Hematopoietic multipotent progenitor cell treated with erythropoietin and hydrocortisone succinate and interleukin-3 and kit ligand, for 8 days (in vitro differentiated cells): ENCODE results near the gene FSTL4.
"Not testable (repeated sequence)": the region's sequence is repeated elsewhere in the genome, so short reads cannot be mapped to it uniquely, and the experiment has no call there.

Experiments used
- DNase-seq: peaks from one replicate; pipeline ENCODE4 v3.0.0-alpha.2; 2015

The FSTL4 gene

GRCh38 chr5:133233616-133234015 is 378.7 kb downstream of the FSTL4 start:
- DNase-seq, result no peak

GRCh38 chr5:133232911-133233310 is 379.4 kb downstream of the FSTL4 start:
- DNase-seq, result no peak

- no peak for DNase-seq
These were observed 379.9 kb downstream of the FSTL4 start for GRCh38 chr5:133232435-133232834.

- no peak for DNase-seq
These were observed 380.3 kb downstream of the FSTL4 start for GRCh38 chr5:133232011-133232410.

GRCh38 chr5:133230823-133231578 is 381.3 kb downstream of the FSTL4 start:
- no peak for DNase-seq

GRCh38 chr5:133229931-133230664 is 382.2 kb downstream of the FSTL4 start:
- DNase-seq, result no peak

- no peak for DNase-seq
These were observed 384.0 kb downstream of the FSTL4 start for GRCh38 chr5:133228316-133228715.

GRCh38 chr5:133227897-133228296 is 384.4 kb downstream of the FSTL4 start:
- DNase-seq, result no peak

- no peak for DNase-seq
These were observed 385.3 kb downstream of the FSTL4 start for GRCh38 chr5:133227082-133227481.

- DNase-seq, result no peak
These were observed 386.2 kb downstream of the FSTL4 start for GRCh38 chr5:133226186-133226585.

- no peak for DNase-seq
These were observed 386.6 kb downstream of the FSTL4 start for GRCh38 chr5:133225671-133226152.

- no peak for DNase-seq
These were observed 389.4 kb downstream of the FSTL4 start for GRCh38 chr5:133222979-133223378.

GRCh38 chr5:133222521-133222920 is 389.8 kb downstream of the FSTL4 start:
- DNase-seq, result no peak

GRCh38 chr5:133222040-133222439 is 390.3 kb downstream of the FSTL4 start:
- no peak for DNase-seq

GRCh38 chr5:133220851-133221674 is 391.3 kb downstream of the FSTL4 start:
- DNase-seq, result no peak

- no peak for DNase-seq
These were observed 393.0 kb downstream of the FSTL4 start for GRCh38 chr5:133219296-133219695.

GRCh38 chr5:133216138-133216537 is 396.2 kb downstream of the FSTL4 start:
- not testable (repeated sequence) for DNase-seq

- no peak for DNase-seq
These were observed 398.1 kb downstream of the FSTL4 start for GRCh38 chr5:133214153-133214820.

GRCh38 chr5:133205649-133206048 is 406.7 kb downstream of the FSTL4 start:
- DNase-seq, result no peak

GRCh38 chr5:133205204-133205603 is 407.1 kb downstream of the FSTL4 start:
- DNase-seq, result no peak

- DNase-seq, result no peak
These were observed 408.7 kb downstream of the FSTL4 start for GRCh38 chr5:133203317-133204305.
